ENCODE measurements around the gene PHYHD1. TPM values are rescaled to one million over a fixed set of nuclear protein-coding genes. Genes with fewer than 3 reads are reported as not detected.
A peak's percentile ranks its signal among the peaks of the same experiment; 100 is the strongest.

Gene PHYHD1
- total RNA-seq, 4 donors from 2014 or later = 9.5 to 39.3 (median 30.3) TPM

DNA sequence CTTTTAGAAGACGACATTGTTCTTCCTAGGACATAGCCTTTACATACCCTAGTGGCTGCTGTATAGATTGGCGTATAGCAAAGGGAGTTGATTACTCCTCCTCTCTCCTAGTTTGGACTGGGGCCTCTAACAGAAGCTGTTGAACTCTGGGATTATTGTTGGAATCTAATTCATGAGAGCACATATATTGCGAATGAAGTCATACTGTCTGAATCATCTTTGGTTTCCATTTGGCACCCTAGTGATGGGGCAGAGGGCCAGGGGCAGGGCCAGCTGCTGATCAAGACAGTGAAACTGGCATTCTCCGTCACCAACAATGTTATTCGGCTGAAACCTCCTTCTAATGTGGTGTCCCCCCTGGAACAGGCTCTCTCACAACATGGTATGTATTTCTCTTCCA lies 67.0 kb downstream of the PHYHD1 start:
- Histone ChIP-seq H3K9me3 (no peaks in the 10 kb centered on the region), H3K27me3 (no peaks in the 10 kb centered on the region), H3K4me3 (no peak overlapping the region), H3K36me3 (peaks cover 0 to 75% of the 10 kb centered on the region in 2 donors), H3K27ac (peak overlapping the region; percentile 27 to 73 (median 58)), H3K4me1 (peaks cover 12 to 14% of the 10 kb centered on the region in 2 donors)
- in situ Hi-C loops (cut with MboI; ENCODE audit: low sequenced_read_pairs in 4 of 4) (no loop called here), intact Hi-C loops (cut with DNase I; ENCODE audit: low total_unique reads) (no loop called here)
- TF ChIP-seq, protein P1, sequence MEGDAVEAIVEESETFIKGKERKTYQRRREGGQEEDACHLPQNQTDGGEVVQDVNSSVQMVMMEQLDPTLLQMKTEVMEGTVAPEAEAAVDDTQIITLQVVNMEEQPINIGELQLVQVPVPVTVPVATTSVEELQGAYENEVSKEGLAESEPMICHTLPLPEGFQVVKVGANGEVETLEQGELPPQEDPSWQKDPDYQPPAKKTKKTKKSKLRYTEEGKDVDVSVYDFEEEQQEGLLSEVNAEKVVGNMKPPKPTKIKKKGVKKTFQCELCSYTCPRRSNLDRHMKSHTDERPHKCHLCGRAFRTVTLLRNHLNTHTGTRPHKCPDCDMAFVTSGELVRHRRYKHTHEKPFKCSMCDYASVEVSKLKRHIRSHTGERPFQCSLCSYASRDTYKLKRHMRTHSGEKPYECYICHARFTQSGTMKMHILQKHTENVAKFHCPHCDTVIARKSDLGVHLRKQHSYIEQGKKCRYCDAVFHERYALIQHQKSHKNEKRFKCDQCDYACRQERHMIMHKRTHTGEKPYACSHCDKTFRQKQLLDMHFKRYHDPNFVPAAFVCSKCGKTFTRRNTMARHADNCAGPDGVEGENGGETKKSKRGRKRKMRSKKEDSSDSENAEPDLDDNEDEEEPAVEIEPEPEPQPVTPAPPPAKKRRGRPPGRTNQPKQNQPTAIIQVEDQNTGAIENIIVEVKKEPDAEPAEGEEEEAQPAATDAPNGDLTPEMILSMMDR (IDR thresholded peaks at IDR 0.05 in 4 of 5, conservative IDR thresholded peaks at IDR 0.05 in 1 of 5) = no peak
- no peak for TF ChIP-seq POLR2A (IDR thresholded peaks at IDR 0.05)
- ATAC-seq (peak; percentile 94 to 95), DNase-seq (peak; percentile 38 to 79)

Other genes with a start within 250 kb of the PHYHD1 start
- gene SET, start 231.8 kb upstream of the PHYHD1 start, total RNA-seq = 100 to 1,000 TPM; 102 to 191 (median 170) TPM
- 1 to 10 TPM; 1.4 to 5.2 (median 3.3) TPM for gene PKN3, start 218.5 kb upstream of the PHYHD1 start, total RNA-seq
- gene ZDHHC12, start 196.9 kb upstream of the PHYHD1 start, total RNA-seq = 10 to 100 TPM in 3 of 4 donors, 1 to 10 TPM in 1; 8.9 to 37.3 (median 31.0) TPM
- 100 to 1,000 TPM in 3 of 4 donors, 10 to 100 TPM in 1; 63.6 to 115 (median 105) TPM for gene ZER1, start 149.1 kb upstream of the PHYHD1 start, total RNA-seq
- 10 to 100 TPM in 2 of 4 donors, 1 to 10 TPM in 2; 7.8 to 14.3 (median 11.3) TPM for gene TBC1D13, start 133.7 kb upstream of the PHYHD1 start, total RNA-seq
- gene ENDOG, start 102.5 kb upstream of the PHYHD1 start, total RNA-seq = 100 to 1,000 TPM in 3 of 4 donors, 10 to 100 TPM in 1; 58.2 to 212 (median 122) TPM
- 10 to 100 TPM; 10.7 to 29.3 (median 14.9) TPM for gene SPOUT1, start 91.2 kb upstream of the PHYHD1 start, total RNA-seq
- gene KYAT1, start 39.0 kb upstream of the PHYHD1 start, total RNA-seq = 1 to 10 TPM; 4.7 to 7.4 (median 5.8) TPM
- gene LRRC8A, start 38.8 kb upstream of the PHYHD1 start, total RNA-seq = 10 to 100 TPM; 24.4 to 28.4 (median 27.0) TPM
- 10 to 100 TPM in 1 of 4 donors, 1 to 10 TPM in 3; 6.5 to 11.8 (median 6.6) TPM for gene DOLK, start 26.6 kb downstream of the PHYHD1 start, total RNA-seq
- 10 to 100 TPM; 24.7 to 59.7 (median 30.3) TPM for gene NUP188, start 26.7 kb downstream of the PHYHD1 start, total RNA-seq
- gene SH3GLB2, start 107.3 kb downstream of the PHYHD1 start, total RNA-seq = 10 to 100 TPM; 33.6 to 55.1 (median 44.1) TPM
- gene MIGA2, start 115.6 kb downstream of the PHYHD1 start, total RNA-seq = 10 to 100 TPM in 3 of 4 donors, 1 to 10 TPM in 1; 5.8 to 20.6 (median 18.1) TPM
- gene DOLPP1, start 160.1 kb downstream of the PHYHD1 start, total RNA-seq = 1 to 10 TPM; 1.6 to 4.7 (median 2.8) TPM
- 100 to 1,000 TPM; 137 to 167 (median 144) TPM for gene CRAT, start 189.8 kb downstream of the PHYHD1 start, total RNA-seq
- gene PTPA, start 190.4 kb downstream of the PHYHD1 start, total RNA-seq = 10 to 100 TPM; 37.6 to 71.6 (median 53.5) TPM